ENCODE data around the gene RYR3. TPM values are rescaled to one million over a fixed set of nuclear protein-coding genes. Genes with fewer than 3 reads are reported as not detected.
"Not testable (repeated sequence)": the region's sequence is repeated elsewhere in the genome, so short reads cannot be mapped to it uniquely, and the experiment has no call there.

Gene RYR3
- total RNA-seq, 1 donor from 2014 or later: 0.61 TPM

DNA sequence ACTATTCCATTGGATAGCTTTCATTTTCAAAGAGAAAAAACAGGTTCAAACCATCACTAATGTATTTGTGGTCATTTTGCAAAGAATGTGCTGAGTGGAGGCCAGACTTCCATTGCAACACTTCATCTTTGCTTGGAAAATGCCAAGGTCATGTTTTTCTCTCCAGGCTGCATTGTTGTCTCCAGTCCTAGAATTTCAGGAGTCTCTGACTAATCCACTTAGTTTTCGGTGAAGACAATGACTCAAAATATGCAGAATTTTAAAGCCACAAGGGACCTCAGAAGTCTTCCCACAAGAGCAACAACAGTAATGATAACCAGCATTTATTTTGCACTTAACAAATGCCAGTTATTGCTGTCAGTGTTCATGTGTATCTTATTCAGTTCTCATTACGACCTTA, 277.0 kb downstream of the RYR3 start:
- intact Hi-C loops (cut with DNase I): no loop called here
- no peaks in the 10 kb centered on the region for H3K9me3 ChIP-seq
- no peaks in the 10 kb centered on the region for H3K4me1 ChIP-seq
- no peak for DNase-seq
- TF ChIP-seq, protein P1, sequence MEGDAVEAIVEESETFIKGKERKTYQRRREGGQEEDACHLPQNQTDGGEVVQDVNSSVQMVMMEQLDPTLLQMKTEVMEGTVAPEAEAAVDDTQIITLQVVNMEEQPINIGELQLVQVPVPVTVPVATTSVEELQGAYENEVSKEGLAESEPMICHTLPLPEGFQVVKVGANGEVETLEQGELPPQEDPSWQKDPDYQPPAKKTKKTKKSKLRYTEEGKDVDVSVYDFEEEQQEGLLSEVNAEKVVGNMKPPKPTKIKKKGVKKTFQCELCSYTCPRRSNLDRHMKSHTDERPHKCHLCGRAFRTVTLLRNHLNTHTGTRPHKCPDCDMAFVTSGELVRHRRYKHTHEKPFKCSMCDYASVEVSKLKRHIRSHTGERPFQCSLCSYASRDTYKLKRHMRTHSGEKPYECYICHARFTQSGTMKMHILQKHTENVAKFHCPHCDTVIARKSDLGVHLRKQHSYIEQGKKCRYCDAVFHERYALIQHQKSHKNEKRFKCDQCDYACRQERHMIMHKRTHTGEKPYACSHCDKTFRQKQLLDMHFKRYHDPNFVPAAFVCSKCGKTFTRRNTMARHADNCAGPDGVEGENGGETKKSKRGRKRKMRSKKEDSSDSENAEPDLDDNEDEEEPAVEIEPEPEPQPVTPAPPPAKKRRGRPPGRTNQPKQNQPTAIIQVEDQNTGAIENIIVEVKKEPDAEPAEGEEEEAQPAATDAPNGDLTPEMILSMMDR (IDR thresholded peaks at IDR 0.05): no peak
- ATAC-seq: no peak
- no peak overlapping the region for H3K4me3 ChIP-seq
- no peak overlapping the region for H3K27ac ChIP-seq
- no peaks in the 10 kb centered on the region for H3K36me3 ChIP-seq
- no peaks in the 10 kb centered on the region for H3K27me3 ChIP-seq

DNA sequence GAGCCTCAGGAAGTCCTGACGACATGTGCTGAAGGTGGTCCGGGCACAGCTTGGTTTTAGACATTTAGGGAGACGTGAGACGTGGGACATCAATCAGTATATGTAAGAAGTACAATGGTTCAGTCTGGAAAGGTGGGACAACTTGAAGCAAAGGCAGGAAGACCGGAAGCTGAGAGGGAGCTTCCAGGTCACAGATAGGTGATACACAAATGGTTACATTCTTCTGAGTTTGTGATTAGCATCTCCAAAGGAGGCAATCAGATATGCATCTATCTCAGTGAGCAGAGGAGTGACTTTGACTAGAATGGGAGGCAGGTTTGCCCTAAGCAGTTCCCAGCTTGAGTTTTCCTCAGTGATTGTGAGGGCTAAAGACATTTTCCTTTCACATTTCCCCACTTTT, 282.1 kb downstream of the RYR3 start:
- no peaks in the 10 kb centered on the region for H3K9me3 ChIP-seq
- H3K36me3 ChIP-seq: no peaks in the 10 kb centered on the region
- intact Hi-C loops (cut with DNase I): no loop called here
- no peak overlapping the region for H3K27ac ChIP-seq
- TF ChIP-seq, protein P1 (IDR thresholded peaks at IDR 0.05): no peak
- no peak overlapping the region for H3K4me3 ChIP-seq
- DNase-seq (no peak), ATAC-seq (no peak)
- no peaks in the 10 kb centered on the region for H3K27me3 ChIP-seq
- H3K4me1 ChIP-seq: no peaks in the 10 kb centered on the region

DNA sequence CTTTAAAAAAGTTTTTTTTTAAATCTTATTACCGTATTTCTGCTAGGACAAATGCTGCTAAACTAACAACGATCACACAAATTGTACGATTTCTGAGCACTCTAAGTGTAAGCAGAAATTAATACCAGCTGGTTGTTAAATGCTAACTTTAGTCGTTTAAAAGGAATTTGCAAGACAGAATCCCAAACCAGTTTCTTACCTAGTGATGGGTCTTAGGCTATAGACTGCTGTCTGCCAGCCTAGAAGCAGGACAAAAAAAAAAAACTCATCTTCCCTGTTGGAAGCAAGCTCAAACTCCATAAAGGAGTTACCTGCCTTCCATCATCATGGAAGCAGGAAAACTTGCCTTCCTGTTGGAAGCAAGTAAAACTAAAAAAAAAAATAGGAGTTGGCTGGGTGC, 287.6 kb downstream of the RYR3 start:
- H3K27ac ChIP-seq; H3K36me3 ChIP-seq; DNase-seq; intact Hi-C loops (cut with DNase I); H3K27me3 ChIP-seq; H3K4me1 ChIP-seq; H3K4me3 ChIP-seq; ATAC-seq; H3K9me3 ChIP-seq: not testable (repeated sequence)

DNA sequence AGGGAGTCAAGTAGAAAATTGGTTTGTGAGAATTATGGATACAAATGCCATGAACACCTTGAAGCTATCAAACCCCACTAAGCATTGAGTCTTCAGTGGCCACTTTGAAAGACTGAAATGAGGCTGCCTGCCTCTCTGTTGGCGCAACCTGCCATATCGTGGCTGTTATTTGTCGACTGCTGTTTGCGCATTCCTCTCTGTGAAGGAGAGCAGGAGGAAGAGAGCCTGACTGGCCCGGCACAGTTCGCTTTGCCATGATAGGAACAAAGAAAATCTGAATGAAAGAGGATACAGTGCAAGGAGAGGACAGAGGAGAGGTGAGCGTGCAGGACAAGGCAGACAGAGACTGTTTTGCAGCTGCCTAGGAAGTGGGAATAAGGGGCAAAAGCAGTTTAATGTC, 289.4 kb downstream of the RYR3 start:
- Histone ChIP-seq H3K27me3 (no peaks in the 10 kb centered on the region), H3K4me1 (no peaks in the 10 kb centered on the region), H3K36me3 (no peaks in the 10 kb centered on the region), H3K9me3 (no peaks in the 10 kb centered on the region), H3K4me3 (no peak overlapping the region), H3K27ac (no peak overlapping the region)
- no peak for DNase-seq
- intact Hi-C loops (cut with DNase I): no loop called here
- no peak for ATAC-seq
- TF ChIP-seq, protein P1 (IDR thresholded peaks at IDR 0.05): no peak

DNA sequence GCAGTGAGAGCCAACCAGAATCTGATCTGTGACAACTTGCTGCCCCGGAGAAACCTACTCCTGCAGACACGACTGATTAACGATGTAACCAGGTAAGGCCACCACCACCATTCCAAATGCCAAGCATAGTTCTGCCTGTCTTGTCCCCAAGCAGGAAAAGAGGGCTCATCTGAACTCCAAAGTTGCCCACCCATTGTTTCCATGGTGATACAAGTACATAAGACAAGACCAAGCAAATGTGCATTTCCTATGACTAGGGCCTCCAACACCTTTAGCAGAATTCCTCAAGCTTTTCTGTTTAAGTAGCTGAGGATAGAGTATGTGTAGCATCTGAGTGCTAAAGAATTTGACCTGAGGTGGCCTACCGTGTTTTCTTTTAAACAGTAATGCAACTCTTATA, 290.7 kb downstream of the RYR3 start:
- intact Hi-C loops (cut with DNase I): no loop called here
- DNase-seq: no peak
- TF ChIP-seq, protein P1 (IDR thresholded peaks at IDR 0.05): no peak
- Histone ChIP-seq H3K9me3 (no peaks in the 10 kb centered on the region), H3K27ac (no peak overlapping the region), H3K4me1 (no peaks in the 10 kb centered on the region), H3K36me3 (no peaks in the 10 kb centered on the region), H3K4me3 (no peak overlapping the region), H3K27me3 (no peaks in the 10 kb centered on the region)
- ATAC-seq: no peak

DNA sequence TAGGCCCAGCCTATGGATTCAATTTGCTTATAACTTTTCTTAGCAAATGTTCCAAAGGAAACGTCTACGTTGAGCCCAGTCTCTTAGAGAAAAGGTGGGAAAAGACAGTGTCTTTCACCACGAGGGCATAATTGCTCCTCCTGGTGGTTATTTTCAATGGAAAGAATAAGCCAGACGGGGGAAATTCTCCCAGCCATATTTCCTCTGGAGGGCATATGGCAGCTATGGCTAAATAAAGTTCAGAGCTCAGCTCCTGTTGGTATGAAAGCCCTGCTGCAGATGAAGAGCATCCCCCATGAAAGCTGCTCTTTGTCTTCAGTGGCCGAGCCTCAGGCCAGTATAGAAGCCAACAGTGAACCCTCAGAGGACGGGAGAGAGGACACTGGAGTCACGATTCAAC, 297.9 kb downstream of the RYR3 start:
- Histone ChIP-seq H3K4me1 (no peaks in the 10 kb centered on the region), H3K4me3 (no peak overlapping the region), H3K36me3 (no peaks in the 10 kb centered on the region), H3K27ac (no peak overlapping the region), H3K27me3 (no peaks in the 10 kb centered on the region), H3K9me3 (no peaks in the 10 kb centered on the region)
- TF ChIP-seq, protein P1 (IDR thresholded peaks at IDR 0.05): no peak
- intact Hi-C loops (cut with DNase I): no loop called here
- no peak for ATAC-seq
- DNase-seq: no peak

Data from upper lobe of right lung (tissue), 1 donor.